ENCODE results near the gene ASB5.
"Not testable (repeated sequence)": the region's sequence is repeated elsewhere in the genome, so short reads cannot be mapped to it uniquely, and the experiment has no call there.

Gene ASB5

DNA sequence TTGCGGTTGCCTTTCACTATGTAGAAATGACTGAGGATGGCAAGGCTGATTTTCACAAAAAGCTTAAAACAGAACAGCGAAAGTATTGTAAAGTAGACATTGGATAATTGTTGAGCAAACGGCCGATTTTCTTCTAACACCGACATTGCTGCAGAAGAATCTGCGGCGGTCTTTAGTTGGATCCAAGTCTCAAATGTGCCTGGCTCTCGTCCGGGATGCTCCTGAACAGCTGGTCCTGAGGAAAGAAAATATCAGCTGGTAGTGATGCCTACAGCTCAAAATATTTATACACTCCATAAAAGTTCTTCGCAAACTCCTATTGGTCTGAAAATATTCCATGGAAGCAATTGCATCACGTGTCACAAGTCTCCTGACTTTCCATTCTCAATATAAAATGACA is at the start of gene ASB5:
Gene ASB5, minus strand, starts transcription at position 260 of the 400 bp plus-strand sequence. Its CDS starts 114 bp downstream, at position 146.
- no peak for DNase-seq (ENCODE audit: low read depth)

DNA sequence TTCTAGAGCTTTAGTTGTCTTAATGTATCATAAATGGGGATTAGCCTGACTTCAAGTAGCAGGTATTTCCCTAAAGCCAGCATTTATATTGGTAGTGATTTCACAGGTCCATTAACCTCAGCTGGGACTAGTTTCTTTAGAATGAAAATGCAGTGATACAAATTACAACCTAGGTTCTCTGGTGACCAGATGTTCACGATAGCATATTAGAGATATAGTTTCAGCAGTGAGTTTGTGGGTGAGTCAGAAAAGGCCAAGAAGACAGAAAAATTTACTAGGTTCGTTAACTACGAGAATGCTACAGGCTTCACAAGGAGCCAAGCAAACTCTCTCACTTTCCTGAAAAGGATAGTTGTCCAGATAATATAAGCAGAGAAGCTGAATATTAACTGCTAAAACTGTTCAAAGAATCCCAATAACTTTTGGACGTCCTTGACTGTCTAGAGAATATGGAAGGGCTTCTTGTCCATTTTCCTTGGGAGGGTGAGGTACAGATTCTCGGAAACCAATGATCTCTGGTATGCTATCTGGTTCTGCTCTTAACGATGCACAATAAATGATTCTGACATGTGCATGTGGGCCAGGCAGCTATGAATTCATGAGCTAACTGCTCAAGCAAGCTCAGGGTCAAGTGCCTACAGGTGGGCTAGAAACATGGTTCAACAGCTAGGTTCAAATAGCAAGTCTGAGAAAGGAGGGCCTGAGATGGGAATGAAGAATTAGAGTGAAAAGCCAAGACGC is 44.7 kb upstream of the ASB5 start:
- DNase-seq (ENCODE audit: low read depth), result no peak

GRCh38 chr4:176309772-176310171 is 40.8 kb upstream of the ASB5 start:
- no peak for DNase-seq (ENCODE audit: low read depth)

GRCh38 chr4:176309046-176309445 is 40.0 kb upstream of the ASB5 start:
- DNase-seq (ENCODE audit: low read depth), result no peak

GRCh38 chr4:176308441-176308840 is 39.4 kb upstream of the ASB5 start:
- DNase-seq (ENCODE audit: low read depth), result no peak

DNA sequence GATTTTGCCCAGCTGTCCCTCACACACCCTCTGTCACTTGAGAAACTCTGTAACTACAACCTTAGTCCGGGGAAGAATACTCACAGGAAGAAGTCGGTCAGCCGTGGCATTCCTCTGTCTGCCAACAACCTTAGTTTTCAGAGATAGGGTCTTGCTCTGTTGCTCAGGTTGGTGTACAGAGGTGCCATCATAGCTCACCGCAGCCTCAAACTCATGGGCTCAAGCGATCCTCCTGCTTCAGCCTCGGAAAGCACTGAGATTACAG is 38.6 kb upstream of the ASB5 start:
- no peak for DNase-seq (ENCODE audit: low read depth)

DNA sequence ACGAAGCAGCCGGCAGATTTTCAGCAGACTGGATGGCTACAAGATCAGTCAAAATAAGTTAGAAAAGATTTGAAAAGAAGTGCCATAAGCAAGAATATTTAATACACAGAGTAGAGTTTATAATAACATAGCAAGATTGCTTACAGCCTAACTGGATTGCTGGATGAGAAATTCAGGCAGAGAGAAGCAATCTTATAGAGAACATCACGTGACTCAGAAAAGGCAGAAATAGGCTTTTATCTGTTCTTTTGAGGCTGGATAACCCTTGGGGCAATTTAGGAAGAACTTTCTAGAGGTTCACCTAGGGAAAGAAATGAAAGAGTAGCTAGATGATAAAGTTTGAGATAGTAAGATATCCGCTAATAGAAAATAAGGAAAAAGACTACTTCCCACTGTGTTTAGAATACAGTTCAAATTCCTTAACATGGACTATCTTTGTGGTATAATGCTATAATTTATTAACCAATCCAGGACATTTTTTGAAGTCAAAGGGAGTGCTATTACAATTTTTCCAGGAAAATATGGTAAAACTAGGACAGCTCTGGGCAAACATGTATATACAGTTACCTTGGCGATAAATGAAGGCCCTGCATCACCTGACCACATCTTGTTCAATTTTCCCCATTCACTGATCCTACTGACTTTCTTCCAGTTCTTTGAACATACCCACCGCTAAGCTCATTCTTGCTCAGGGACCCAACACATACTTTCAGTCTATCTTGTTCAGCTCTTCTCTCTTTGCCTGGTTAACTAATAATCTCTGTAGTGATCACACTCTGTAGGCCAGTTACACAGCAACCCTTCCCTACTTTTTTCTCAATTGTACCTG is 38.0 kb upstream of the ASB5 start:
- no peak for DNase-seq (ENCODE audit: low read depth)

- no peak for DNase-seq (ENCODE audit: low read depth)
These were observed 34.9 kb upstream of the ASB5 start for GRCh38 chr4:176303938-176304337.

GRCh38 chr4:176302283-176303275 is 33.6 kb upstream of the ASB5 start:
- DNase-seq (ENCODE audit: low read depth), result no peak

DNA sequence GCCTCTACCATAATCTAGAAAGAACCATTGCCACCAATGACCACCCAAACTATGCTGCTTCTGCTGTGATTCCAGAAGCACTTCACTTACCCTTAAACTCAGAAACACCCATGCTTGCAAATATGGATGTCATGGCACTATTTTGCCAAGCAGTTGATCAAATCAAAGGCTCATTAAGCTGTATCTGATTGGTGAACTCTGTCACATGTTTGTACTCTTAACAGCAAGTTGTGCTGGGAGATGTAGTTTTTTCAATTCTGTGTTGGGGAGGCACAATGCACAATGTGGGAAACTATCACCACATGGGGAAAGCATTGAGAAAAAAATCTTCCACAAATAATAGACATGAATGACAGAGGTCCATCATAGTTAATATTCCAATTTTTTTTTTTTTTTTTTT is 31.5 kb upstream of the ASB5 start:
- DNase-seq (ENCODE audit: low read depth), result no peak

DNA sequence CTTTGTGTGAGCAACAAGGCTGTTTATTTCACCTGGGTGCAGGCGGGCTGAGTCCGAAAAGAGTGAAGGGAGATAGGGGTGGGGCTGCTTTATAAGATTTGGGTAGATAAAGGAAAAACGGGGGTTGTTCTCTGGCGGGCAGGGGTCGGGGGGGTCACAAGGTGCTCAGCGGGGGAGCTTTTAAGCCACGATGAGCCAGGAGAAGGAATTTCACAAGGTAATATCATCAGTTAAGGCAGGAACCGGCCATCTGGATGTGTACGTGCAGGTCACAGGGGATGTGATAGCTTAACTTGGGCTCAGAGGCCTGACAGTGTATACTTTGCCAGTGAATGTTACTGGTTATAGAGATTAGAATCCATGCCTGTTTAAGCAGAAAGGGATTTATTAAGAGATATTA is 31.0 kb upstream of the ASB5 start:
- no peak for DNase-seq (ENCODE audit: low read depth)

- no peak for DNase-seq (ENCODE audit: low read depth)
These were observed 29.6 kb upstream of the ASB5 start for GRCh38 chr4:176298664-176299063.

DNA sequence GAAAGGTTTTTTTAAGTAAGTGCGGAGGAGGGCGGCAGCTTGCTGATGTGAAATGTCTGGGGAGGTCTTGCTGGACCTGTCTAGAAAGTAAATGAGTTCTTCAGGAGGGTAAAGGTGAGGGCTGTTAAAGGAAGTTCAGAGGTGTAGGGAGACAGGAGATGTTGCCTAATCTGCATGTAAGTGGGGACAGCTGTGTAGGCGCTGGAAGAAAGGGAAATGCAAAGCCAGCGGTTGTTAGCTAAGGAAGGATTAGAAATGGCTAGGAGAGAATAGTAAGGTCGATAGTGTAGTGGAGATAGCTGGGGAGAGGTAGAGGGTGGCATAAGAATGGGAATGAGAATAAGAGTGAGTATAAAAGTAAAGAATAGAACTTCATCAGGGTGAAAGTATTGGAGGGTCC is 26.9 kb upstream of the ASB5 start:
- not testable (repeated sequence) for DNase-seq (ENCODE audit: low read depth)

DNA sequence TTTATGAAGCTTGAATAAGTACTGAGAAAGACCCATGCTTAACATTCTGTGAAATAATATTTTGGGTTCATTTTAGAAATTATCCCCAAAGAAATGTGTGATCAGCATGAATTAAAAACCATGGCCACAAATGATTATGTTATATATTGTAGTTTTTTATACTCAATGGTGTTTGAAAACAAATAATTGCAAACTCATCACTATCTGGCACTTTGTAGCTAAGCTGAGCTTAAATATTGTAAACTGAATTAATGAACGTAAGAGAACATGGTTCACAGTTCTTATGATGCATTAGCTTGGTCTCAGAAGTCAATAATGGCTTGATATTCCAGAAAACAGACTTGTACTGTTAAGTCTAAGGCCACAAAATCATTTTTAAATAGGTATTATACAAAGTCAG is 24.6 kb upstream of the ASB5 start:
- no peak for DNase-seq (ENCODE audit: low read depth)

- DNase-seq (ENCODE audit: low read depth), result no peak
These were observed 23.9 kb upstream of the ASB5 start for GRCh38 chr4:176292920-176293319.

GRCh38 chr4:176291748-176292147 is 22.7 kb upstream of the ASB5 start:
- no peak for DNase-seq (ENCODE audit: low read depth)

GRCh38 chr4:176290520-176290919 is 21.5 kb upstream of the ASB5 start:
- no peak for DNase-seq (ENCODE audit: low read depth)

GRCh38 chr4:176289561-176289960 is 20.5 kb upstream of the ASB5 start:
- DNase-seq (ENCODE audit: low read depth), result no peak

GRCh38 chr4:176288020-176288419 is 19.0 kb upstream of the ASB5 start:
- DNase-seq (ENCODE audit: low read depth), result no peak

- DNase-seq (ENCODE audit: low read depth), result no peak
These were observed 18.5 kb upstream of the ASB5 start for GRCh38 chr4:176287546-176287945.

DNA sequence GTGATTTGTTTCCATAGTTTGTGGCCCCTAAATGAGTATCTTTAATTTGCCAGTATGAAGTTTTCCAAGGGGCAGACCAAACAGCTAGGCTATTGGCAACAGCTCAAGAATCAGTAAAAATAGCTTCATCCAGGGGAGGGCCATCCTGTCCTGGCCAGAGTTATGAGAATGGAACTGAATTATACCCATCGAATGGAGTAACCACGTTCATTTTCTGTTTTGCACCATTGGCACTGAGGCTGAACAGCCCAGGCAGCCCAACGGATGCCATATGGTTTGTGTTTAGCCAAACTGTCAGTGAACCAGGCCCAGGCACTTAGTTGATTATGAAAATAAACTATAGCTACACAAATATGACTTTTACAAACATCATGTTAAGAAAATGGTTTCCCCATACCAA is 17.7 kb upstream of the ASB5 start:
- no peak for DNase-seq (ENCODE audit: low read depth)

DNA sequence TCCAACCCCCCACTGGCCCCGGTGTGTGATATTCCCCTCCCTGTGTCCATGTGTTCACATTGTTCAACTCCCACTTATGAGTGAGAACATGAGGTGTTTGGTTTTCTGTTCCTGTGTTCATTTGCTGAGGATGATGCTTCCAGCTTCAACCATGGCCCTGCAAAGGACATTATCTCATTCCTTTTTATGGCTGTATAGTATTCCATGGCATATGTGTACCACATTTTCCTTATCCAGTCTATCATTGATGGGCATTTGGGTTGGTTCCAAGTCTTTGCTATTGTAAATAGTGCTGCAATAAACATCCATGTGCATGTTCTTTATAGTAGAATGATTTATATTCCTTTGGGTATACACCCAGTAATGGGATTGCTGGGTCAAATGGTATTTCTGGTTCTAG is 10.5 kb upstream of the ASB5 start:
- DNase-seq (ENCODE audit: low read depth), result not testable (repeated sequence)

All from activated gamma-delta T cell treated with anti-CD3 and anti-CD28 coated beads, Interleukin-2, amount 50 U/mL, for 16 hours (primary cell).